ENCODE results near the gene HUWE1.

Gene HUWE1

GRCh38 chrX:53630261-53630660 lies 56.3 kb downstream of the HUWE1 start:
- Histone ChIP-seq H3K36me3 (ENCODE audit: control insufficient read depth, insufficient read depth, low read length) (peaks cover 61% of the 10 kb centered on the region), H3K27me3 (replicated peaks; ENCODE audit: control insufficient read depth, insufficient read depth, low read length, poor library complexity, severe bottlenecking) (no peaks in the 10 kb centered on the region), H3K27ac (ENCODE audit: insufficient read depth, low read length, poor library complexity, severe bottlenecking) (no peak overlapping the region), H3K9me3 (ENCODE audit: control insufficient read depth, low read length) (no peaks in the 10 kb centered on the region), H3K4me1 (ENCODE audit: control insufficient read depth, insufficient read depth, low read length, poor library complexity, severe bottlenecking) (no peaks in the 10 kb centered on the region), H3K4me3 (ENCODE audit: insufficient read depth, low read depth, low read length, poor library complexity, severe bottlenecking) (no peak overlapping the region)
- DNase-seq: no peak

DNA sequence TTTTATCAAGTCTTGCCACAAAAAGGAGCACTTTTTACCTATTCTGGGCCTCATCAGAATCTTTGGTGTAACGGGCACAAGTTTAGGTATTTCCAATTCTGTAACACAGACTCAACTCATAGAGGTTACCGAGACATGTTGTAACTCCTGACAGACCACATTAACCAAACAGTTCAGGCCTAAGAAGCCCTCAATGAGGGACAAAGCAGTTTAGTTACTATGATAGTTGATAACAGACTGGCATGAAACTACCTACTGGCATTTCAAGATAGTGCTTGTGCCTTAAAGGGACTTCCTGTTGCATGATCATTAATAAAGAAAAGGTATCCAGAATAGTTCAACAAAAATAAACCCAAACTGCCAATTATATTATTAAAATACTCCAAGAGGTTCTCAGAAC lies 64.1 kb downstream of the HUWE1 start:
- Histone ChIP-seq H3K9me3 (ENCODE audit: control insufficient read depth, low read length) (no peaks in the 10 kb centered on the region), H3K4me1 (ENCODE audit: control insufficient read depth, insufficient read depth, low read length, poor library complexity, severe bottlenecking) (no peaks in the 10 kb centered on the region), H3K27me3 (replicated peaks; ENCODE audit: control insufficient read depth, insufficient read depth, low read length, poor library complexity, severe bottlenecking) (no peaks in the 10 kb centered on the region), H3K36me3 (ENCODE audit: control insufficient read depth, insufficient read depth, low read length) (peaks cover 41% of the 10 kb centered on the region), H3K4me3 (ENCODE audit: insufficient read depth, low read depth, low read length, poor library complexity, severe bottlenecking) (no peak overlapping the region), H3K27ac (ENCODE audit: insufficient read depth, low read length, poor library complexity, severe bottlenecking) (no peak overlapping the region)
- DNase-seq: no peak

- H3K9me3 ChIP-seq (ENCODE audit: control insufficient read depth, low read length): no peaks in the 10 kb centered on the region
- peaks cover 49% of the 10 kb centered on the region for H3K36me3 ChIP-seq (ENCODE audit: control insufficient read depth, insufficient read depth, low read length)
- no peak overlapping the region for H3K4me3 ChIP-seq (ENCODE audit: insufficient read depth, low read depth, low read length, poor library complexity, severe bottlenecking)
- DNase-seq: no peak
- no peaks in the 10 kb centered on the region for H3K27me3 ChIP-seq (replicated peaks; ENCODE audit: control insufficient read depth, insufficient read depth, low read length, poor library complexity, severe bottlenecking)
- no peaks in the 10 kb centered on the region for H3K4me1 ChIP-seq (ENCODE audit: control insufficient read depth, insufficient read depth, low read length, poor library complexity, severe bottlenecking)
- no peak overlapping the region for H3K27ac ChIP-seq (ENCODE audit: insufficient read depth, low read length, poor library complexity, severe bottlenecking)
Measured at GRCh38 chrX:53621418-53621986, 65.0 kb downstream of the HUWE1 start.

DNA sequence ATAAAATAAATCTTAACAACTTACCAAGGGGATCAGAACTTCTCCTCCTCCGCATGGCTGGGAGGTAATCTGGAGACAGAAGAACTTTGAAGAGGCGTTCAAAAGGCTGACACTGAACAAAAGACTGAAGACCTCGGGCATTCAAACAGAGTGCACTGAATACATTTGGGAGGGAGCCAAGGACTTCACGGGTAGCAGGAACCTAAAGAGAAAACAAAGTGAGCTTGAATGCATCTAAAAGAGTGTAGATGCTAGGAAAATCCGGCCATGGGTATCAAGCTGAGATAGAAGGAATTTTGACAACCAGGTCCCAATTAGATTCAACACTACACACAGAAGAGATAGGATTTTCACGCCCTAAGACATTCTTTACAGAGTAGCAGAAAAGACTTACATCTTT lies 69.6 kb downstream of the HUWE1 start:
- H3K9me3 ChIP-seq (ENCODE audit: control insufficient read depth, low read length): no peaks in the 10 kb centered on the region
- no peaks in the 10 kb centered on the region for H3K4me1 ChIP-seq (ENCODE audit: control insufficient read depth, insufficient read depth, low read length, poor library complexity, severe bottlenecking)
- H3K4me3 ChIP-seq (ENCODE audit: insufficient read depth, low read depth, low read length, poor library complexity, severe bottlenecking): no peak overlapping the region
- DNase-seq: no peak
- peaks cover 64% of the 10 kb centered on the region for H3K36me3 ChIP-seq (ENCODE audit: control insufficient read depth, insufficient read depth, low read length)
- H3K27ac ChIP-seq (ENCODE audit: insufficient read depth, low read length, poor library complexity, severe bottlenecking): no peak overlapping the region
- no peaks in the 10 kb centered on the region for H3K27me3 ChIP-seq (replicated peaks; ENCODE audit: control insufficient read depth, insufficient read depth, low read length, poor library complexity, severe bottlenecking)

DNA sequence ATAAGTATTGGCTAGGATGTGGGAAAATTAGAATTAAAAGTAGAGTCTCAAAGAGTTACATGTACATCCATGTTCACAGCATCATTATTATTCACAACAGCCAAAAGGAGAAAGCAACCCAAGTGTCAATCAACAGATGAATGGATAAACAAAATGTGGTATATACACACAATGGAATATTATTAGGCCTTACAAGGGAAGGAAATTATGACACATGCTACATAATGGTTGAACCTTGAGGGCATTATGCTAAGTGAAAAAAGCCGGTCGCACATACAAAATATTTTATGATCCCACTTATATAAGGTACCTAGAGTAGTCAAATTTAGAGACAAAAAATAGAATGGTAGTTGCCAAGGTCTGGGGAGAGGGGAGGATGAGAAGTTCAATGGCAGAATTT lies 80.1 kb downstream of the HUWE1 start:
- H3K4me1 ChIP-seq (ENCODE audit: control insufficient read depth, insufficient read depth, low read length, poor library complexity, severe bottlenecking): no peaks in the 10 kb centered on the region
- H3K27me3 ChIP-seq (replicated peaks; ENCODE audit: control insufficient read depth, insufficient read depth, low read length, poor library complexity, severe bottlenecking): no peaks in the 10 kb centered on the region
- no peak overlapping the region for H3K4me3 ChIP-seq (ENCODE audit: insufficient read depth, low read depth, low read length, poor library complexity, severe bottlenecking)
- no peak overlapping the region for H3K27ac ChIP-seq (ENCODE audit: insufficient read depth, low read length, poor library complexity, severe bottlenecking)
- no peak for DNase-seq
- no peaks in the 10 kb centered on the region for H3K9me3 ChIP-seq (ENCODE audit: control insufficient read depth, low read length)
- H3K36me3 ChIP-seq (ENCODE audit: control insufficient read depth, insufficient read depth, low read length): peaks cover 39% of the 10 kb centered on the region

DNA sequence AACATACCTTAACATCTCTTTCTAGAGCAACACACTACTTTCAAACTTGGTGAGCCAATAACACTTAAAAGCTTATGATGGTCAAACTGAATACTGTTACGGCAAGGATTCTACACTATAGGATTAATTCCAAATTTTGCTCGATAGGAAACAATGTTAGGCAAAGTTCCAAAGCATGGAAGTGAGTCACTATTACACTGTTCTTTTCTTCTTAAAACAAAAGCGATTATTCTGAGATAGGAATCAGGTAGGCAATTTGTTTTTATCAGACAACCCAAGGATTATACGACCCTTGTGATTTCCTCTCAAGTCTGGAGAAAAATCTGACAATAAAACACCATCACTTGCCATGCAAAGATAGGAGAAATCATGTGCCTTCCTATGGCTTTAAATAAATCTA lies 81.5 kb downstream of the HUWE1 start:
- H3K36me3 ChIP-seq (ENCODE audit: control insufficient read depth, insufficient read depth, low read length): peaks cover 43% of the 10 kb centered on the region
- H3K4me3 ChIP-seq (ENCODE audit: insufficient read depth, low read depth, low read length, poor library complexity, severe bottlenecking): no peak overlapping the region
- no peak overlapping the region for H3K27ac ChIP-seq (ENCODE audit: insufficient read depth, low read length, poor library complexity, severe bottlenecking)

DNA sequence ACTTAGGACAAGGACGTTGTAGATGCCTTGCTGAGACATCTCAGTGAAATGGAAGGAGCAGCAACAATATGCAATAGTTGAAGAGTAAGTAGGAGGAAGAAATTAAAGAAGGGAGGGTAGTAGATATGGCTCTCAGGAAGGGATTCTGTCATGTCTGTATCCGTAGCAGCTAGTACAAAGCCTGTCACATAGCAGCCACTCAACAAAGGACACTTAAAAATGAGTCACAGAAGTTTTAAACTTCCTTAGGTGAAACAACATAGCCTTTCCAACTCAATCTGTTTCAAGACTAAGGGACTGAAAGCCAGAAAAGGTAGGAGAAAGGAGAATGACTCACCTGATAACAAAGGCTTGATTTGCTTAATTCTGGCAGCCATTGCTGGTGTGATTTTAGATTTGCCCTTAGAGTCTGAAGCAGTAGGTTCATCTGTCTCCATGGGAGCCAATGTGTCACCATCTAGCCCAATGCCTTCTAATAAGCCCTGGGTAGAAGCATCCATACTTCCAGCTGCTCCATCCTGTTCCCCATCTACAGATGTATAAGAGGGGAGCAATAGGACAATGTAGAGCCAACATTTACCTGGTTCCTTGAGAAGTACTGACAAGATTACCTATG lies 86.6 kb downstream of the HUWE1 start:
- DNase-seq: no peak
- no peaks in the 10 kb centered on the region for H3K4me1 ChIP-seq (ENCODE audit: control insufficient read depth, insufficient read depth, low read length, poor library complexity, severe bottlenecking)
- H3K27ac ChIP-seq (ENCODE audit: insufficient read depth, low read length, poor library complexity, severe bottlenecking): no peak overlapping the region
- H3K36me3 ChIP-seq (ENCODE audit: control insufficient read depth, insufficient read depth, low read length): peaks cover 42% of the 10 kb centered on the region
- H3K9me3 ChIP-seq (ENCODE audit: control insufficient read depth, low read length): no peaks in the 10 kb centered on the region
- no peaks in the 10 kb centered on the region for H3K27me3 ChIP-seq (replicated peaks; ENCODE audit: control insufficient read depth, insufficient read depth, low read length, poor library complexity, severe bottlenecking)
- H3K4me3 ChIP-seq (ENCODE audit: insufficient read depth, low read depth, low read length, poor library complexity, severe bottlenecking): no peak overlapping the region

More for the DNA sequence above, 81.5 kb downstream of the HUWE1 start:
- no peak for DNase-seq
- H3K9me3 ChIP-seq (ENCODE audit: control insufficient read depth, low read length): no peaks in the 10 kb centered on the region
- H3K27me3 ChIP-seq (replicated peaks; ENCODE audit: control insufficient read depth, insufficient read depth, low read length, poor library complexity, severe bottlenecking): no peaks in the 10 kb centered on the region
- H3K4me1 ChIP-seq (ENCODE audit: control insufficient read depth, insufficient read depth, low read length, poor library complexity, severe bottlenecking): no peaks in the 10 kb centered on the region

DNA sequence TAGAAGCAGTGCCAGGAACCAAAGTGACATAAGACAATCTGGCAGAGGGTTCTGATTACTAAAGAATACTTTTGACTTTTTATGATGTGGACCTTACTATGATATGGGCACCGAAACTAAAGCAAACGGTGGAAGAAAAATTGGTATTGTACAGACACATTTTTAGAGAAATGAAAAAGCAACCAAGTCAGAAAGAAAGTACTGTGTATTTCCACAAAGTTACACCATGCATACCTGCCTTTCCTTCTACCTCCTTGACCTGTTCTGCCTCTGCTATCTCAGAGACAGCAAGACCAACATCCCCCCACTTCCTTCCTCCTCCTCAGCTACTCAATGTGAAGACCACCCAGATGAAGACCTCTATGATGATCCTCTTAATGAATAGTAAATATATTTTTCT lies 88.3 kb downstream of the HUWE1 start:
- Histone ChIP-seq H3K36me3 (ENCODE audit: control insufficient read depth, insufficient read depth, low read length) (peaks cover 48% of the 10 kb centered on the region), H3K27ac (ENCODE audit: insufficient read depth, low read length, poor library complexity, severe bottlenecking) (no peak overlapping the region), H3K27me3 (replicated peaks; ENCODE audit: control insufficient read depth, insufficient read depth, low read length, poor library complexity, severe bottlenecking) (no peaks in the 10 kb centered on the region), H3K4me1 (ENCODE audit: control insufficient read depth, insufficient read depth, low read length, poor library complexity, severe bottlenecking) (no peaks in the 10 kb centered on the region), H3K9me3 (ENCODE audit: control insufficient read depth, low read length) (no peaks in the 10 kb centered on the region), H3K4me3 (ENCODE audit: insufficient read depth, low read depth, low read length, poor library complexity, severe bottlenecking) (no peak overlapping the region)
- DNase-seq: no peak

DNA sequence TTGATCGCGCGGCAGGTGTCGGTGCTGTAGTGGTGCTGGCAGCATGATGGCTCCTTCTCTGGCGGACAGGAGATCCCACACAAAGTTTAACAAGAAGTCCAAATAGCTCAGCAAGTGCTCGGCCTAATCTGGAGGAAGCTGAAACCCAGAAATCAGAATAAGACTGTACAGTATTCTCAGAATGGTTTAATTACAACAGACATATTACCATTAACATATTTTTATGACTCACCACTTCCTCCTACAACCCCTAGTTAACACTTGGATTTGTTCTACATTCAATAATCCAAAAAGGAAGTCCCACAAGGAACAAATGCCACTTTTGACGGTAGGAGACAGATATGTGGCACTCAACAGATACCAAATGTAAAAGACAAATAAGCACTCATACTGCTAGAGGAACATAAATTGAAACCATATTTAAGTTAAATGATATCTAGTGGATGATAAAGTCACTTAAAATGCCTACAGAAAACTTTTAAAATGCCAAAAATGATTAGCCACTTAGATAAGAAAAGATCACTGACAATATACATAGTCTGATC lies 91.2 kb downstream of the HUWE1 start:
- Histone ChIP-seq H3K4me3 (ENCODE audit: insufficient read depth, low read depth, low read length, poor library complexity, severe bottlenecking) (no peak overlapping the region), H3K27ac (ENCODE audit: insufficient read depth, low read length, poor library complexity, severe bottlenecking) (no peak overlapping the region), H3K9me3 (ENCODE audit: control insufficient read depth, low read length) (no peaks in the 10 kb centered on the region), H3K36me3 (ENCODE audit: control insufficient read depth, insufficient read depth, low read length) (peaks cover 63% of the 10 kb centered on the region), H3K4me1 (ENCODE audit: control insufficient read depth, insufficient read depth, low read length, poor library complexity, severe bottlenecking) (no peaks in the 10 kb centered on the region), H3K27me3 (replicated peaks; ENCODE audit: control insufficient read depth, insufficient read depth, low read length, poor library complexity, severe bottlenecking) (no peaks in the 10 kb centered on the region)
- DNase-seq: no peak

- no peak overlapping the region for H3K27ac ChIP-seq (ENCODE audit: insufficient read depth, low read length, poor library complexity, severe bottlenecking)
- H3K4me1 ChIP-seq (ENCODE audit: control insufficient read depth, insufficient read depth, low read length, poor library complexity, severe bottlenecking): no peaks in the 10 kb centered on the region
- no peaks in the 10 kb centered on the region for H3K27me3 ChIP-seq (replicated peaks; ENCODE audit: control insufficient read depth, insufficient read depth, low read length, poor library complexity, severe bottlenecking)
- DNase-seq: no peak
- no peaks in the 10 kb centered on the region for H3K9me3 ChIP-seq (ENCODE audit: control insufficient read depth, low read length)
- no peak overlapping the region for H3K4me3 ChIP-seq (ENCODE audit: insufficient read depth, low read depth, low read length, poor library complexity, severe bottlenecking)
- H3K36me3 ChIP-seq (ENCODE audit: control insufficient read depth, insufficient read depth, low read length): peaks cover 63% of the 10 kb centered on the region
Measured at GRCh38 chrX:53594354-53594753, 92.2 kb downstream of the HUWE1 start.

Data from effector memory CD4-positive, alpha-beta T cell (primary cell).